Transverse colon (tissue), 4 donors: Measurements from ENCODE around the gene VMO1. TPM values are rescaled to one million over a fixed set of nuclear protein-coding genes. Genes with fewer than 3 reads are reported as not detected.

ENCODE experiments used
- DNase-seq: peaks from one replicate; pipeline ENCODE4 v3.0.0-alpha.2; 2019
- H3K27ac ChIP-seq, 4 donors: fragments of 200-600 bp; sonication (generic); 2 replicates each; pipeline ENCODE4 v1.5.1; 2016 to 2018; ENCODE audit warnings: inconsistent platforms in 4 of 4
- H3K27me3 ChIP-seq: fragments of 200-600 bp; sonication (generic); 2 replicates; pipeline ENCODE4 v1.5.1; 2017; ENCODE audit warnings: inconsistent platforms
- H3K36me3 ChIP-seq, 4 donors: fragments of 200-600 bp; sonication (generic); 2 replicates each; pipeline ENCODE4 v1.5.1; 2017 to 2019; ENCODE audit warnings: inconsistent platforms in 4 of 4
- H3K4me1 ChIP-seq, 4 donors: fragments of 200-600 bp; sonication (generic); 2 replicates each; pipeline ENCODE4 v1.5.1; 2017 to 2020; ENCODE audit warnings: inconsistent platforms in 4 of 4
- H3K4me3 ChIP-seq, 4 donors: fragments of 200-600 bp; sonication (generic); 1 replicate in 1 of 4; 2 replicates in 3 of 4; pipeline versions ENCODE4 v1.5.1 to v1.6.1; 2017 to 2019; ENCODE audit warnings: inconsistent platforms in 4 of 4
- H3K9me3 ChIP-seq, 2 donors: fragments of 200-600 bp; sonication (generic); 2 replicates each; pipeline ENCODE4 v1.5.1; 2017 to 2019; ENCODE audit warnings: inconsistent platforms in 2 of 2
- CTCF ChIP-seq, 5 experiments: fragments of 200-600 bp in 3 of 5; fragments of 450-650 bp in 2 of 5; sonication (generic) in 3 of 5; IDR thresholded peaks; 1 replicate in 2 of 5; 2 replicates in 3 of 5; pipeline ENCODE4 v1.5.1; 2016 to 2017; ENCODE audit warnings: antibody characterized with exemption in 5 of 5, inconsistent platforms in 3 of 5, mild to moderate bottlenecking in 2 of 5, moderate library complexity in 1 of 5
- EP300 ChIP-seq: sonication (generic); formaldehyde crosslinking; IDR thresholded peaks from one replicate; pipeline ENCODE4 v1.6.1; 2017; ENCODE audit warnings: antibody characterized with exemption, low read depth
- POLR2A ChIP-seq: fragments of 450-650 bp; IDR thresholded peaks from one replicate; pipeline ENCODE4 v1.6.1; 2016; ENCODE audit warnings: antibody characterized with exemption, mild to moderate bottlenecking, moderate library complexity
- POLR2AphosphoS5 ChIP-seq, 3 donors: sonication (generic); formaldehyde crosslinking; IDR thresholded peaks; one replicate each; pipeline ENCODE4 v1.6.1; 2016; ENCODE audit warnings: antibody characterized with exemption in 3 of 3
- WGBS, 2 donors: methylation state at CpG; one replicate each; pipeline ENCODE4 v1.1.5; 2018; ENCODE audit warnings: low coverage in 1 of 2; 5-methylcytosine and 5-hydroxymethylcytosine counted together
- in situ Hi-C, 4 donors: fragments of 200-750 bp; cut with MboI; loops; one replicate each; pipeline versions ENCODE4 v1.15.0 to v1.15.1; 2017; ENCODE audit warnings: low sequenced_read_pairs in 3 of 4, low pct_ligation_motif_present in 1 of 4, low pct_unique_long_range_greater_than_20kb in 1 of 4
- intact Hi-C: fragments of 100-400 bp; cut with DNase I; formaldehyde crosslinking; loops from one replicate; pipeline ENCODE4 v1.15.1; 2023; ENCODE audit warnings: low total_unique reads
- total RNA-seq, 4 donors: library from RNA; depleted of rRNA; stranded (reverse); fragments of >200 nt; gene quantifications; one replicate each; pipeline ENCODE4 v1.1.0, GENCODE V29; 2016

Gene VMO1
- total RNA-seq, 4 donors from 2014 or later = 0.68 to 5.2 (median 1.9) TPM; not detected in 1

GRCh38 chr17:4815043-4815675, 29.0 kb upstream of the VMO1 start:
- Histone ChIP-seq H3K27ac (no peak overlapping the region), H3K4me1 (no peaks in the 10 kb centered on the region), H3K4me3 (no peak overlapping the region), H3K9me3 (no peaks in the 10 kb centered on the region), H3K27me3 (no peaks in the 10 kb centered on the region), H3K36me3 (no peaks in the 10 kb centered on the region)
- DNase-seq = no peak
- in situ Hi-C loops = no loop called here
- whole genome bisulfite sequencing, 2 donors = 78 to 79% methylated on average over 2 to 7 of the region's 7 CpGs
- intact Hi-C loops = no loop called here
- peak in 4 of 5 experiments; percentile 7 to 30 (median 25) for TF ChIP-seq CTCF (IDR thresholded peaks at IDR 0.05)
- TF ChIP-seq POLR2A = no peak
- no peak for TF ChIP-seq POLR2AphosphoS5 (IDR thresholded peaks at IDR 0.05)

- no peaks in the 10 kb centered on the region for H3K36me3 ChIP-seq
- in situ Hi-C loops (no loop called here), intact Hi-C loops (no loop called here)
- TF ChIP-seq EP300 (no peak), POLR2A (no peak), CTCF (IDR thresholded peaks at IDR 0.05) (no peak), POLR2AphosphoS5 (IDR thresholded peaks at IDR 0.05) (no peak)
- DNase-seq = no peak
- 78 to 81% methylated on average over 4 to 7 of the region's 7 CpGs for WGBS, 2 donors
- H3K27me3 ChIP-seq = no peaks in the 10 kb centered on the region
- H3K9me3 ChIP-seq = no peaks in the 10 kb centered on the region
- H3K27ac ChIP-seq = no peak overlapping the region
- H3K4me3 ChIP-seq = no peak overlapping the region
- peaks cover 6 to 9% (median 7%) of the 10 kb centered on the region in 4 donors for H3K4me1 ChIP-seq
Observed at GRCh38 chr17:4812690-4813089, 26.5 kb upstream of the VMO1 start.

GRCh38 chr17:4811471-4811870, 25.3 kb upstream of the VMO1 start:
- Histone ChIP-seq H3K27me3 (no peaks in the 10 kb centered on the region), H3K9me3 (no peaks in the 10 kb centered on the region), H3K4me3 (no peak overlapping the region), H3K4me1 (peaks cover 6 to 14% (median 11%) of the 10 kb centered on the region in 4 donors), H3K36me3 (no peaks in the 10 kb centered on the region), H3K27ac (no peak overlapping the region)
- 93% methylated on average over 11 to 12 of the region's 12 CpGs for WGBS, 2 donors
- TF ChIP-seq EP300 (no peak), CTCF (IDR thresholded peaks at IDR 0.05) (no peak), POLR2A (no peak), POLR2AphosphoS5 (IDR thresholded peaks at IDR 0.05) (no peak)
- no peak for DNase-seq
- in situ Hi-C loops (no loop called here), intact Hi-C loops (no loop called here)

- in situ Hi-C loops = no loop called here
- Histone ChIP-seq H3K4me3 (no peak overlapping the region), H3K27ac (no peak overlapping the region), H3K27me3 (no peaks in the 10 kb centered on the region), H3K9me3 (no peaks in the 10 kb centered on the region), H3K36me3 (no peaks in the 10 kb centered on the region), H3K4me1 (peaks cover 11 to 20% (median 17%) of the 10 kb centered on the region in 4 donors)
- whole genome bisulfite sequencing, 2 donors = 74 to 76% methylated on average over 5 to 13 of the region's 13 CpGs
- intact Hi-C loops = no loop called here
- TF ChIP-seq CTCF (IDR thresholded peaks at IDR 0.05) (no peak), POLR2AphosphoS5 (IDR thresholded peaks at IDR 0.05) (no peak), POLR2A (no peak)
- no peak for DNase-seq
Observed at GRCh38 chr17:4810696-4811290, 24.6 kb upstream of the VMO1 start.
